A673 (cell line): ENCODE measurements around the gene SYT9.

Experiments
- CTCF ChIP-seq: fragments of 300-800, 200-600 bp; sonication (generic); conservative IDR thresholded peaks from 2 replicates; pipeline ENCODE4 v1.5.1; 2017; ENCODE audit warnings: low read depth, mild to moderate bottlenecking, antibody characterized with exemption, low read length, moderate library complexity, mixed read lengths
- EZH2 ChIP-seq: fragments of 200-600 bp; sonication (generic); IDR thresholded peaks from 2 replicates; pipeline ENCODE4 v1.6.1; 2017; ENCODE audit warnings: borderline replicate concordance, low read depth, mild to moderate bottlenecking, mixed read lengths, antibody characterized with exemption, low read length; ENCODE audit not compliant: poor library complexity, severe bottlenecking

GRCh38 chr11:7449211-7449840 is 197.6 kb downstream of the SYT9 start:
- TF ChIP-seq CTCF: no peak
- no peak for TF ChIP-seq EZH2
